ENCODE data around the gene NT5DC2. TPM values are rescaled to one million over a fixed set of nuclear protein-coding genes. Genes with fewer than 3 reads are reported as not detected.
"Not testable (repeated sequence)": the region's sequence is repeated elsewhere in the genome, so short reads cannot be mapped to it uniquely, and the experiment has no call there.

Gene NT5DC2
- polyA plus RNA-seq, 4 donors: 4.9 to 46.9 (median 23.8) TPM

DNA sequence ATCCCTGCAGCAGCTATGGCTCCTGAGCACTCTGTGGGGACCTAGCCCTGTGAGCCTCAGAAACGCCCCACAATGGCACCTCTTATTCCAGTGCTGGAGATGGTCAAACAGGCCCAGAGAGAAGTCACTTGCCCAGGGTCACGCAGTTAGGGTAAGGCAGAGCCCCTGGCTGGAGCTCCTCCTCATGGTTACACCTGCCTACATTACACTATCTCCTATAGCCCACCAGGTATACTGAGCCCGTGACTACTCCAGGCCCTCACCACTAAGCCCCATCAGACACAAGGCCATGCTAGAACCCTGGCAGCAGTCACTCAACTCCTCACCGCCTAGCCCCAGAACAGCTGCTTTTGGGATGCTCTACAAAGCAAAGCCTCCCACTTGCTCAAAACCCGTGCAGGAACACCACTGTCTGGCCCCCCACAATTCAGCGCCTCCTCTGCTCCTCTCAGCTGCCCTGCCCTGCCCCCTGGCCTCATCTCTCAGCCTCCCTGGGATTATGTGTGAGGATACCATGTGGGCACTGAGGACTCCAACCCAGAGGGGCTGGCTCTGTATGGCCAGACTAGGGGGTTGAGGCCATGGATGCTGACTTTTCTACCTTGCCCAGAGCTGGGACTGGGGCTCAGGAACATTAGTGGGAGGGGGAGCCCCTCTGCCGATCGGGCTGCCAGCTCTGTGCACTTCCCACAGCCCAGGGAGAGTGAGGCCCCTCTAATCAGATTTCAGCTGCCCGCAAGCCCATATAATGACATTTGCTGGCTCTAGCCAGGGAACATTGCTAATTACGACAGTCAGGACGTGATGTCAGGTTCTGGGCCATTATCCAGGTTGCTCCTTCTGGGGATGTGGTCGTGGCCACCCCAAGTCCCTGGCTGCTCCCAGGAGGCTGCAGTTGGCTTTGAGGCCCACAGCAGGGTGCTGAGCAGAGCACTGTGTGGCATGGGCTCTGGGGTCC lies 4.0 kb downstream of the NT5DC2 start:
- no peak for FAIRE-seq
- Histone ChIP-seq H3K27ac (ENCODE audit: low read depth in 1 of 3, low read length in 2 of 3) (no peak overlapping the region), H3K27me3 (ENCODE audit: control insufficient read depth in 3 of 3, insufficient read depth in 3 of 3, low read length in 3 of 3) (no peaks in the 10 kb centered on the region), H3K4me1 (ENCODE audit: control insufficient read depth in 3 of 3, insufficient read depth in 2 of 3, low read depth in 1 of 3, low read length in 2 of 3) (peaks cover 0 to 13% (median 0%) of the 10 kb centered on the region in 3 donors), H3K9me3 (ENCODE audit: control insufficient read depth in 2 of 2, insufficient read depth in 1 of 2, low read depth in 1 of 2, low read length in 1 of 2) (no peaks in the 10 kb centered on the region), H3K36me3 (ENCODE audit: control insufficient read depth in 3 of 3, insufficient read depth in 2 of 3, low read depth in 1 of 3, low read length in 3 of 3) (peaks cover 0 to 58% (median 2%) of the 10 kb centered on the region in 3 donors), H3K4me3 (ENCODE audit: low read depth in 1 of 3, low read length in 3 of 3) (no peak overlapping the region)
- 77 to 82% (median 82%) methylated on average over 12 of the region's 12 CpGs for WGBS, 3 donors
- DNase-seq: no peak

- Histone ChIP-seq H3K9me3 (ENCODE audit: control insufficient read depth in 2 of 2, insufficient read depth in 1 of 2, low read depth in 1 of 2, low read length in 1 of 2) (no peaks in the 10 kb centered on the region), H3K4me3 (ENCODE audit: low read depth in 1 of 3, low read length in 3 of 3) (no peak overlapping the region), H3K36me3 (ENCODE audit: control insufficient read depth in 3 of 3, insufficient read depth in 2 of 3, low read depth in 1 of 3, low read length in 3 of 3) (peaks cover 0 to 67% (median 2%) of the 10 kb centered on the region in 3 donors), H3K27me3 (ENCODE audit: control insufficient read depth in 3 of 3, insufficient read depth in 3 of 3, low read length in 3 of 3) (no peaks in the 10 kb centered on the region), H3K4me1 (ENCODE audit: control insufficient read depth in 3 of 3, insufficient read depth in 2 of 3, low read depth in 1 of 3, low read length in 2 of 3) (peaks cover 0 to 9% (median 0%) of the 10 kb centered on the region in 3 donors), H3K27ac (ENCODE audit: low read depth in 1 of 3, low read length in 2 of 3) (no peak overlapping the region)
- FAIRE-seq (no peak), DNase-seq (no peak)
- 91 to 95% (median 95%) methylated on average over 25 of the region's 25 CpGs for WGBS, 3 donors
Observed at GRCh38 chr3:52528586-52529375, 4.9 kb downstream of the NT5DC2 start.

DNA sequence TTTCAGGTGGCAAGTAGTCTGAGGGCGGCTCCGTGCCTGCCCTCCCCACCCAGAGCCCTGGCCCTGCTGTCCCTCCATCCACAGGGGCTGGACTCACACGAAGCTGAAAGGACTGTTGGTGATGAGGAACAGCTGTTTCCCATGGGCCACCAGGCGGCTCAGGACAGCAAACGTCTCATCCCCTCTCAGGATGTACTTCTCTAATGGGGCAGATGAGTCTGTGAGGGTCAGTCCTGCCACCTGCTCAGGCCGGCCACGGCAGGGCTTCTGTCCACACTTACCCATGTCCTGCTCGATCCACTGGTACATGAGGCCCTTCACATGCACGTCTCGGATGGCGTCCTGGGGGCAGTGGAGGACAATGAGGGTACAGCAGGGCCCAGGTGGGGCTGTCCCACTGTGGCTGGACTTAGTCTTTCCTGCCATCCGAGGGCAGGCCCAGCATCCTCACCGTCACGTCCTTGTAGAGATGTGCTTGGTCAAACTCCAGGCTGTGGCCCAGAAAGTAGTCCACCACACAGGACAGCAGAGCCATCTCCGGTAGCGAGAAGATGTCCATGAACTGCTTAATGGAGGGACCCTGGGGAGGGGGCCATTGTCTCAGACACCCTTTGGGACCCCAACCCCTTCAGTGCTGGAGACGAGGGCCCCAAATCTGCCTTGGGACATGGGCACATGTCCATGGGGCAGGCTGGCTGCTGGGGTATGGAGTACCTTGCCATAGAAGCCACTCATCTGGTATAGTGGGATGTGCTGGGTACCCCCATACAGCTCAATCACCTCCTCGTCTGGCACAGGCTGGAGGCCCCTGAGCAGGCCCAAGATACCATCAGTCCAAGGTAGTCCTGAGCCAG lies 5.7 kb downstream of the NT5DC2 start:
- Histone ChIP-seq H3K27me3 (ENCODE audit: control insufficient read depth in 3 of 3, insufficient read depth in 3 of 3, low read length in 3 of 3) (no peaks in the 10 kb centered on the region), H3K9me3 (ENCODE audit: control insufficient read depth in 2 of 2, insufficient read depth in 1 of 2, low read depth in 1 of 2, low read length in 1 of 2) (no peaks in the 10 kb centered on the region), H3K36me3 (ENCODE audit: control insufficient read depth in 3 of 3, insufficient read depth in 2 of 3, low read depth in 1 of 3, low read length in 3 of 3) (peaks cover 0 to 74% (median 2%) of the 10 kb centered on the region in 3 donors), H3K4me1 (ENCODE audit: control insufficient read depth in 3 of 3, insufficient read depth in 2 of 3, low read depth in 1 of 3, low read length in 2 of 3) (peaks cover 0 to 9% (median 0%) of the 10 kb centered on the region in 3 donors), H3K27ac (ENCODE audit: low read depth in 1 of 3, low read length in 2 of 3) (no peak overlapping the region), H3K4me3 (ENCODE audit: low read depth in 1 of 3, low read length in 3 of 3) (no peak overlapping the region)
- FAIRE-seq (no peak), DNase-seq (no peak)
- 86 to 89% (median 88%) methylated on average over 18 of the region's 18 CpGs for WGBS, 3 donors

DNA sequence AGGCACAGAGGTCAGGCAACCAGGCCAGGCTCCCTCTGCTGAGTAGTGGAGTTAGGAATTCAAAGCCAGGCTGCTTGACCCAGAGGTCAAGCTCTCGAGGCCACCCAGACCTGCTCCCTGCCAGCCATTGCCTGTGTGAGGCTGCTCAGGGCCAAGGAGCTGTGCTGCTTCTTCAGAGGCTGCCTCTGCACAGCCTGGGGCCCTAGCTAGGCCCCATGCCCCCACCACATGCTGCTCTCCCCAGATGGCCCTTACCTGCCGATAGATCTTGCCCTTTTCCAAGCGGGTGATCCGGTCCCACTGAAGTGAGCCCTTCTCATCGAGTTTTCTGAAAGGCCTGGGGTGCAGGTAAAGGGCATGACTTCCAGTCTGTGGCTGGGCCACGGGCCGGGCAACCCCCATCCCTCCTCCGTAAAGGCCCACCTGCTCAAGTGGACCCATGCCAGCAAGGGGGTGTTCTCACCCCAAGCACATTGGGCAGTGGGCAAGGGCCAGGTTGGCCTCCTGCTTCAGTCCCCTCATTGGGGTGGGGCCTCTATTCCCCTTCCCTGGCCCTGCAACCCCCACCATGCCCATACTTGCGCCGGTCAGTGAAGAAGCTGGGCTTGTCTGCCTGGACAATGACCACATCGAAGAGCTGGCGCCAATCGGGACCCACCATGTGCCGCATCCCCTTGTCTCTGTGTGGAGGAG lies 6.5 kb downstream of the NT5DC2 start:
- no peak for FAIRE-seq
- peaks cover 0 to 2% (median 0%) of the 10 kb centered on the region in 3 donors for H3K4me1 ChIP-seq (ENCODE audit: control insufficient read depth in 3 of 3, insufficient read depth in 2 of 3, low read depth in 1 of 3, low read length in 2 of 3)
- H3K9me3 ChIP-seq (ENCODE audit: control insufficient read depth in 2 of 2, insufficient read depth in 1 of 2, low read depth in 1 of 2, low read length in 1 of 2): no peaks in the 10 kb centered on the region
- 94 to 95% (median 94%) methylated on average over 14 of the region's 14 CpGs for WGBS, 3 donors
- H3K36me3 ChIP-seq (ENCODE audit: control insufficient read depth in 3 of 3, insufficient read depth in 2 of 3, low read depth in 1 of 3, low read length in 3 of 3): peaks cover 0 to 76% (median 2%) of the 10 kb centered on the region in 3 donors
- no peak overlapping the region for H3K27ac ChIP-seq (ENCODE audit: low read depth in 1 of 3, low read length in 2 of 3)
- no peaks in the 10 kb centered on the region for H3K27me3 ChIP-seq (ENCODE audit: control insufficient read depth in 3 of 3, insufficient read depth in 3 of 3, low read length in 3 of 3)
- H3K4me3 ChIP-seq (ENCODE audit: low read depth in 1 of 3, low read length in 3 of 3): no peak overlapping the region
- no peak for DNase-seq

DNA sequence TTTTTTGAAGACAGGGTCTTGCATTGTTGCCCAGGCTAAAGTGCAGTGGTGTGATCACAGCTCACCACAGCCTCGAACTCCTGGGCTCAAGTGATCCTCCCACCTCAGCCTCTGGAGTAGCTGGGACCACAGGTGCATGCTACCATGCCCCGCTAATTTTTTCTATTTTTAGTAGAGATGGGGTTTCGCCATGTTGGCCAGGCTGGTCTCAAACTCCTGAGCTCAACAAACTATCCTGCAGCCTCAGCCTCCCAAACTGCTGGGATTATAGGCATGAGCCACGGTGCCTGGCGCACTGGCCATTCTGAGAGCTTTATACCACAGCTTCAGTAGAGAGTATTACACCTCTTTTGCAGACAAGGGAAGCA lies 7.0 kb downstream of the NT5DC2 start:
- 95 to 96% (median 95%) methylated on average over 5 of the region's 5 CpGs for WGBS, 3 donors
- H3K9me3 ChIP-seq (ENCODE audit: control insufficient read depth in 2 of 2, insufficient read depth in 1 of 2, low read depth in 1 of 2, low read length in 1 of 2); H3K27me3 ChIP-seq (ENCODE audit: control insufficient read depth in 3 of 3, insufficient read depth in 3 of 3, low read length in 3 of 3); DNase-seq; H3K4me1 ChIP-seq (ENCODE audit: control insufficient read depth in 3 of 3, insufficient read depth in 2 of 3, low read depth in 1 of 3, low read length in 2 of 3); H3K27ac ChIP-seq (ENCODE audit: low read depth in 1 of 3, low read length in 2 of 3); H3K4me3 ChIP-seq (ENCODE audit: low read depth in 1 of 3, low read length in 3 of 3); FAIRE-seq: not testable (repeated sequence)
- peaks cover 0 to 77% (median 2%) of the 10 kb centered on the region in 3 donors for H3K36me3 ChIP-seq (ENCODE audit: control insufficient read depth in 3 of 3, insufficient read depth in 2 of 3, low read depth in 1 of 3, low read length in 3 of 3)

GRCh38 chr3:52525680-52526561 lies 7.7 kb downstream of the NT5DC2 start:
- 84 to 87% (median 85%) methylated on average over 9 of the region's 9 CpGs for WGBS, 3 donors
- FAIRE-seq: no peak

More at GRCh38 chr3:52525680-52526561, 7.7 kb downstream of the NT5DC2 start:
- Histone ChIP-seq H3K9me3 (ENCODE audit: control insufficient read depth in 2 of 2, insufficient read depth in 1 of 2, low read depth in 1 of 2, low read length in 1 of 2) (no peaks in the 10 kb centered on the region), H3K4me3 (ENCODE audit: low read depth in 1 of 3, low read length in 3 of 3) (no peak overlapping the region), H3K36me3 (ENCODE audit: control insufficient read depth in 3 of 3, insufficient read depth in 2 of 3, low read depth in 1 of 3, low read length in 3 of 3) (peaks cover 0 to 76% (median 2%) of the 10 kb centered on the region in 3 donors), H3K27ac (ENCODE audit: low read depth in 1 of 3, low read length in 2 of 3) (peak overlapping the region in 1 of 3 donors; percentile 18), H3K4me1 (ENCODE audit: control insufficient read depth in 3 of 3, insufficient read depth in 2 of 3, low read depth in 1 of 3, low read length in 2 of 3) (no peaks in the 10 kb centered on the region), H3K27me3 (ENCODE audit: control insufficient read depth in 3 of 3, insufficient read depth in 3 of 3, low read length in 3 of 3) (no peaks in the 10 kb centered on the region)
- no peak for DNase-seq
